Medulla oblongata (tissue), 1 donor: Measurements from ENCODE around the gene OR52K2.
"Not testable (repeated sequence)": the region's sequence is repeated elsewhere in the genome, so short reads cannot be mapped to it uniquely, and the experiment has no call there.

ENCODE experiments used
- DNase-seq: peaks from one replicate; pipeline ENCODE4 v3.0.0-alpha.2; 2015; ENCODE audit errors: extremely low spot score

The OR52K2 gene

GRCh38 chr11:4480577-4481239 lies 31.6 kb downstream of the OR52K2 start:
- no peak for DNase-seq

GRCh38 chr11:4481240-4481582 lies 32.1 kb downstream of the OR52K2 start:
- no peak for DNase-seq

GRCh38 chr11:4482445-4482844 lies 33.4 kb downstream of the OR52K2 start, which contains the start of gene OR52K1:
TSS of gene OR52K1 (plus strand) at chr11:4482646. CDS start at chr11:4488901, 6,255 bp downstream.
- peak; percentile 58 for DNase-seq

DNA sequence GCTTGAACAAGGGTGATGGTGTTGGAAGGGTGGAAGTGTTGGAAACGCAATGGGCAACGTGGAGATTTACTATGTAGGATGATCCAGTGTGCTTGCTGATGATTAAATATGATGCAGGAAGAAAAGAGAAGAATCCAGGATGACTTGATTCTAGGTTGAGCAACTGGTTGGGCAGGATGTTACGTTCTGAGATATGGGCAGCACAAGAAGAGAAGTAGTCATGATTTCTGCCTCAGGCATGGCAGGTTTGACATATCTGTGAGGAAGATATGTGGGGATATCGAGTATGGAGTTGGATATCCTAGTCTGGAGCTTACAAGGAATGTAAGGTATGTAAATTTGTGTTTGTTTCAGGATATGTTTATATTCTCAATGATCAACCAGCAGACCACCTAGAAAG lies 35.2 kb downstream of the OR52K2 start:
- DNase-seq, result no peak

DNA sequence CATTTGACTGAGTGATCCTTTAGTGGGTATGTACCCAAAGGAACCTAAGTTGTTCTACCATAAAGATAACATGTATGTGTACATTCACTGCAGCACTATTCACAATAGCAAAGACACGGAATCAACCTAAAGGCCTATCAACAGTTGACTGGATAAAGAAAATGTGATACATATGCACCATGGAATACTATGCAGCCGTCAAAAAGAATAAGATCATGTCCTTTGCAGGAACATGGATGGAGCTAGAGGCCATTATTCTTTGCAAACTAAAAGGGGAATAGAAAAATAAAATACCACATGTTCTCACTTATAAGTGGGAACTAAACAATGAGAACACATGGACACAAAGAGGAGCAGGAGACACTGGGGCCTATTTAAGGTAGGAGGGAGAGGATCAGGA lies 42.3 kb downstream of the OR52K2 start:
- DNase-seq, result not testable (repeated sequence)

- DNase-seq, result no peak
These were observed 42.9 kb downstream of the OR52K2 start for GRCh38 chr11:4491878-4492606.

GRCh38 chr11:4493480-4493818 lies 44.4 kb downstream of the OR52K2 start:
- no peak for DNase-seq

GRCh38 chr11:4495487-4495886 lies 46.4 kb downstream of the OR52K2 start:
- no peak for DNase-seq

- no peak for DNase-seq
These were observed 46.9 kb downstream of the OR52K2 start for GRCh38 chr11:4495986-4496385.

DNA sequence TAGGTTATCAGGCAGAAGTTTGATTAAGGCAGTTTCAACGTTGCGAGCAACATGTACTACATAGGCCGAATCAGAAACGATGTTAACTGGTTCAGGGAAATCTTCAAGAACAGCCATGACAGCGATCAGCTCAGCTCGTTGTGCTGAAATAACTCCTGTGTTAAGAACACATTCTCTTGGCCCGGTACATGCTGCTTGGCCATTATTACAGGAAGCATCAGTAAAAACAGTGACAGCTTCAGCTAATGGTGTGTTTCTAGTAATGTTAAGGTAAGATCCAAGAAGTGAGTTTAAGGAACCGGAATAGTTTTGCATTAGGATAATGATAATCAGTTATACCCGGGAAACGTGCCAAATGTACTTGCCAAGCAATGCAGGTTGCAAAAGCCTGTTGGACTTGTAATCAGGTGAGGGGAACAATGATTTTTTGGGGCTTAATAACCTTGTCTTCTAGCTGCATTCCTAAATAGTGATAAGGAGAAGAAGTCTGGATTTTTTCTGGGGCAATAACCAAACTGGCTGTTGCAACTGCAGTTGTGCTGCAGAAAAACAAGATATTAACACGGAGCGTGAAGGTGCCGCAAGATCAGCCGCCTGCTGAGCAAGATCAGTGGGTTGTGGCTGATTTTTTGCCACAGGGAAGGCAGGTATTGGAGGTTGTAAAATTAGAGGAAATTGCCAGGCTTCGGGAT lies 47.6 kb downstream of the OR52K2 start:
- DNase-seq, result no peak
